ENCODE results near the gene LYZL2.
"Not testable (repeated sequence)": the region's sequence is repeated elsewhere in the genome, so short reads cannot be mapped to it uniquely, and the experiment has no call there.

- TF ChIP-seq CTCF, POLR2A (IDR thresholded peaks at IDR 0.05): not testable (repeated sequence)
Measured at GRCh38 chr10:30605341-30606121, 24.0 kb downstream of the LYZL2 start.

Data from tibial nerve (tissue), 3 donors.